ENCODE results near the gene KRT33B. TPM values are rescaled to one million over a fixed set of nuclear protein-coding genes. Genes with fewer than 3 reads are reported as not detected.

The KRT33B gene
- total and polyA plus RNA-seq, 2 of the 8 experiments (the other 6 are each of a cell fraction or from before 2014, with no cell fraction given) = not detected

GRCh38 chr17:41340494-41340893, 29.1 kb downstream of the KRT33B start:
- H3K9me3 ChIP-seq (ENCODE audit: insufficient read depth in 2 of 2, low read depth in 1 of 2, low read length in 1 of 2) = peaks cover 0 to 10% of the 10 kb centered on the region in 2 experiments; a peak in 2 of 4 replicates

More at GRCh38 chr17:41340494-41340893, 29.1 kb downstream of the KRT33B start:
- H3K56ac ChIP-seq (replicated peaks; ENCODE audit: insufficient read length, low read depth, low read length) = no peak overlapping the region
- no peak overlapping the region for H2AK5ac ChIP-seq (ENCODE audit: low read depth, low read length)
- no peaks in the 10 kb centered on the region for H3K79me2 ChIP-seq (ENCODE audit: control insufficient read depth in 1 of 2, insufficient read depth in 2 of 2, low read length in 2 of 2)
- H3K23ac ChIP-seq (ENCODE audit: insufficient read length) = no peak overlapping the region
- H2BK12ac ChIP-seq (ENCODE audit: low read depth, low read length) = no peak overlapping the region
- H3K18ac ChIP-seq (ENCODE audit: extremely low read depth, low read length) = no peak overlapping the region
- no peak overlapping the region for H3K9ac ChIP-seq (replicated peaks in 1 of 4; ENCODE audit: extremely low read depth in 1 of 4, low read depth in 3 of 4, low read length in 3 of 4)
- H4K8ac ChIP-seq (ENCODE audit: extremely low read depth, insufficient read depth, low read length) = no peak overlapping the region
- CTCF ChIA-PET (ENCODE audit: partially characterized antibody) = interaction anchor here (0.6 to 1.5 kb wide), 5 partner anchors 9 to 301 kb away, joined by 3 to 6 read pairs (median 4); no protein-coding TSS in a partner anchor
- TF ChIP-seq USF2 (IDR thresholded peaks at IDR 0.05; ENCODE audit: low read length) = no peak
- no peak for TF ChIP-seq HDAC6 (IDR thresholded peaks at IDR 0.05; ENCODE audit: low read depth, low read length)
- TF ChIP-seq SUZ12 (IDR thresholded peaks at IDR 0.05; ENCODE audit: low read length) = no peak
- TF ChIP-seq BRCA1 (IDR thresholded peaks at IDR 0.05; ENCODE audit: low read depth, low read length) = no peak
- no peak for TF ChIP-seq SRF (IDR thresholded peaks at IDR 0.05; ENCODE audit: low read depth, low read length)
- no peak for TF ChIP-seq RNF2 (IDR thresholded peaks at IDR 0.05; ENCODE audit: borderline replicate concordance, low read depth, low read length, missing control alignments, poor library complexity, severe bottlenecking)
- no peak overlapping the region for H2BK15ac ChIP-seq (ENCODE audit: low read length)
- H3K4ac ChIP-seq (replicated peaks; ENCODE audit: insufficient read length, low read depth, low read length) = no peak overlapping the region
- no peak overlapping the region for H2BK120ac ChIP-seq (replicated peaks; ENCODE audit: low read depth, low read length)
- H4K20me1 ChIP-seq (replicated peaks in 1 of 2; ENCODE audit: control insufficient read depth in 1 of 2, insufficient read depth in 2 of 2, low read length in 2 of 2) = no peaks in the 10 kb centered on the region
- H3K4me1 ChIP-seq (replicated peaks in 1 of 4; ENCODE audit: control insufficient read depth in 3 of 4, insufficient read depth in 4 of 4, low read length in 3 of 4) = no peaks in the 10 kb centered on the region
- H3K14ac ChIP-seq (ENCODE audit: insufficient read length) = no peak overlapping the region
- H2BK5ac ChIP-seq (ENCODE audit: low read depth, low read length) = no peak overlapping the region
- DNase-seq (ENCODE audit: low read depth in 1 of 2, low spot score in 2 of 2) = peak in 1 of 2 experiments; percentile 27
- H4K91ac ChIP-seq (replicated peaks; ENCODE audit: insufficient read length, low read length) = no peak overlapping the region
- FAIRE-seq = no peak
- H2AFZ ChIP-seq (ENCODE audit: low read length) = no peak overlapping the region
- no peak overlapping the region for H3K4me2 ChIP-seq (ENCODE audit: insufficient read depth in 1 of 2, low read depth in 2 of 2, low read length in 2 of 2)
- H3K36me3 ChIP-seq (ENCODE audit: control insufficient read depth in 2 of 4, insufficient read depth in 4 of 4, low read length in 3 of 4) = no peaks in the 10 kb centered on the region
- H3K27me3 ChIP-seq (replicated peaks in 1 of 4; ENCODE audit: control insufficient read depth in 3 of 4, extremely low read depth in 1 of 4, insufficient read depth in 3 of 4, low read length in 3 of 4) = no peaks in the 10 kb centered on the region
- H3K27ac ChIP-seq (ENCODE audit: low read depth, low read length) = no peak overlapping the region
- POLR2A ChIA-PET (ENCODE audit: partially characterized antibody) = interaction anchor here (1.0 kb wide), 1 partner anchor 27 kb away, joined by 3 read pairs; no protein-coding TSS in a partner anchor
- 87% methylated on average over 3 of the region's 3 CpGs; no CpG with 5 or more reads in 1 of the 2 experiments for WGBS, 2 experiments (ENCODE audit: extremely low coverage in 1 of 2, insufficient coverage in 1 of 2, insufficient read length in 1 of 2, insufficient replicate concordance in 2 of 2, low coverage in 1 of 2, low lambda C conversion rate in 2 of 2, missing lambda C conversion rate in 1 of 2)
- H3K23me2 ChIP-seq (ENCODE audit: low read depth, low read length) = no peaks in the 10 kb centered on the region
- no peak overlapping the region for H3K4me3 ChIP-seq (ENCODE audit: extremely low read depth in 1 of 4, insufficient read depth in 2 of 4, low read depth in 3 of 4, low read length in 4 of 4)
- H3K79me1 ChIP-seq (ENCODE audit: low read depth, low read length) = no peaks in the 10 kb centered on the region
- no peak overlapping the region for H2BK20ac ChIP-seq (ENCODE audit: low read length)
- H4K5ac ChIP-seq (ENCODE audit: insufficient read length, low read depth, low read length) = no peak overlapping the region
